Upper lobe of left lung (tissue), 6 donors: Measurements from ENCODE around the gene TFEC. TPM values are rescaled to one million over a fixed set of nuclear protein-coding genes. Genes with fewer than 3 reads are reported as not detected.
"Not testable (repeated sequence)": the region's sequence is repeated elsewhere in the genome, so short reads cannot be mapped to it uniquely, and the experiment has no call there.

Experiments
- ATAC-seq, 2 donors: fragments of 200-7000 bp; cut with Tn5 transposase; one replicate each; pipeline ENCODE4 v1.9.1; 2022; ENCODE audit warnings: mild to moderate bottlenecking in 2 of 2, moderate library complexity in 2 of 2; ENCODE audit not compliant: low FRiP score in 2 of 2
- DNase-seq, 2 donors: peaks; one replicate each; pipeline ENCODE4 v3.0.0-alpha.2; 2019 to 2020
- H3K27ac ChIP-seq, 4 donors: fragments of 200-600 bp; sonication (generic); one replicate each; pipeline ENCODE4 v1.5.1; 2016 to 2019
- H3K27me3 ChIP-seq, 4 donors: fragments of 200-600 bp; sonication (generic); one replicate each; pipeline ENCODE4 v1.5.1; 2017 to 2019
- H3K36me3 ChIP-seq, 4 donors: fragments of 200-600 bp; sonication (generic); one replicate each; pipeline ENCODE4 v1.5.1; 2016 to 2019
- H3K4me1 ChIP-seq, 4 donors: fragments of 200-600 bp; sonication (generic); one replicate each; pipeline ENCODE4 v1.5.1; 2018 to 2019
- H3K4me3 ChIP-seq, 4 donors: fragments of 200-600 bp; sonication (generic); one replicate each; pipeline ENCODE4 v1.5.1; 2017 to 2019; ENCODE audit warnings: mild to moderate bottlenecking in 2 of 4, moderate library complexity in 1 of 4
- H3K9me3 ChIP-seq, 4 donors: fragments of 200-600 bp; sonication (generic); one replicate each; pipeline ENCODE4 v1.5.1; 2018 to 2019
- EP300 ChIP-seq, 4 donors: sonication (generic); formaldehyde crosslinking; IDR thresholded peaks; one replicate each; pipeline ENCODE4 v1.5.1; 2017; ENCODE audit warnings: antibody characterized with exemption in 4 of 4, control low read depth in 2 of 4
- POLR2A ChIP-seq, 4 donors: fragments of 450-650 bp; IDR thresholded peaks; one replicate each; pipeline ENCODE4 v1.5.1; 2016 to 2017; ENCODE audit warnings: antibody characterized with exemption in 4 of 4, mild to moderate bottlenecking in 2 of 4
- POLR2AphosphoS5 ChIP-seq, 2 donors: sonication (generic); formaldehyde crosslinking; IDR thresholded peaks; one replicate each; pipeline ENCODE4 v1.5.1; 2017; ENCODE audit warnings: antibody characterized with exemption in 2 of 2
- WGBS, 2 donors: methylation state at CpG; one replicate each; pipeline ENCODE4 v1.1.5; 2017 to 2018; 5-methylcytosine and 5-hydroxymethylcytosine counted together
- total RNA-seq, 6 donors: library from RNA; depleted of rRNA in 4 of 6; stranded (reverse); fragments of >200 nt in 4 of 6; gene quantifications; one replicate each; pipeline versions ENCODE4 v1.1.0 to v1.2.1, GENCODE V29; 2016 to 2021
- TF ChIP-seq, protein P1 (sequence below), 6 experiments: fragments of 450-650 bp in 4 of 6; fragments of 200-600 bp in 2 of 6; sonication (generic) in 2 of 6; IDR thresholded peaks; one replicate each; pipeline ENCODE4 v1.5.1; 2016 to 2019; ENCODE audit warnings: antibody characterized with exemption in 6 of 6
- donor health status: DM: no; HTN: no; CAD: no; lungs with moderate emphysema.
- donor health status: DM: no; HTN: yes; CAD: no; lungs with severe emphysema.

TFEC gene
- total RNA-seq, 6 donors from 2014 or later: 15.4 to 29.4 (median 21.6) TPM

DNA sequence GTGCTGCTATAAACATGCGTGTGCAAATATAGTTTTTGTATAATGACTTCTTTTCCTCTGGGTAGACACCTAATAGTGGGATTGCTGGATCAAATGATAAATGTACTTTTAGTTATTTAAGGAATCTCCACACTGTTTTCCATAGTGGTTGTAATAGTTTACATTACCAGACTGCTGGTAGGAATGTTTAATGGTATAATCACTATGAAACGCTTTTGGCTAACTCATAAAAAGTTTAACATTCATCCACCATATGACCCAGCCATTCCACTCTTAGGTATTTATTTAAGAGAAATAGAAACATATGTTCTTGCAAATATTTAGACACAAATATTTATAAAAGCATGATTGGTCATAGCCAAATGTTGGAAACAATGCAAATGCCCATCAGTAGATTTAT, 32.1 kb upstream of the TFEC start:
- no peaks in the 10 kb centered on the region for H3K9me3 ChIP-seq

GRCh38 chr7:116052006-116052405, 21.4 kb upstream of the TFEC start:
- Histone ChIP-seq H3K4me3 (no peak overlapping the region), H3K27me3 (no peaks in the 10 kb centered on the region), H3K4me1 (no peaks in the 10 kb centered on the region), H3K27ac (no peak overlapping the region), H3K9me3 (no peaks in the 10 kb centered on the region), H3K36me3 (no peaks in the 10 kb centered on the region)
- ATAC-seq: no peak
- 46 to 54% methylated on average over 2 of the region's 2 CpGs for WGBS, 2 donors
- DNase-seq: no peak
- TF ChIP-seq POLR2A (IDR thresholded peaks at IDR 0.05) (no peak), EP300 (IDR thresholded peaks at IDR 0.05) (no peak), POLR2AphosphoS5 (IDR thresholded peaks at IDR 0.05) (no peak)
- TF ChIP-seq, protein P1, sequence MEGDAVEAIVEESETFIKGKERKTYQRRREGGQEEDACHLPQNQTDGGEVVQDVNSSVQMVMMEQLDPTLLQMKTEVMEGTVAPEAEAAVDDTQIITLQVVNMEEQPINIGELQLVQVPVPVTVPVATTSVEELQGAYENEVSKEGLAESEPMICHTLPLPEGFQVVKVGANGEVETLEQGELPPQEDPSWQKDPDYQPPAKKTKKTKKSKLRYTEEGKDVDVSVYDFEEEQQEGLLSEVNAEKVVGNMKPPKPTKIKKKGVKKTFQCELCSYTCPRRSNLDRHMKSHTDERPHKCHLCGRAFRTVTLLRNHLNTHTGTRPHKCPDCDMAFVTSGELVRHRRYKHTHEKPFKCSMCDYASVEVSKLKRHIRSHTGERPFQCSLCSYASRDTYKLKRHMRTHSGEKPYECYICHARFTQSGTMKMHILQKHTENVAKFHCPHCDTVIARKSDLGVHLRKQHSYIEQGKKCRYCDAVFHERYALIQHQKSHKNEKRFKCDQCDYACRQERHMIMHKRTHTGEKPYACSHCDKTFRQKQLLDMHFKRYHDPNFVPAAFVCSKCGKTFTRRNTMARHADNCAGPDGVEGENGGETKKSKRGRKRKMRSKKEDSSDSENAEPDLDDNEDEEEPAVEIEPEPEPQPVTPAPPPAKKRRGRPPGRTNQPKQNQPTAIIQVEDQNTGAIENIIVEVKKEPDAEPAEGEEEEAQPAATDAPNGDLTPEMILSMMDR (IDR thresholded peaks at IDR 0.05): no peak

More for the DNA sequence above, 32.1 kb upstream of the TFEC start:
- TF ChIP-seq, protein P1 (IDR thresholded peaks at IDR 0.05): no peak
- TF ChIP-seq POLR2AphosphoS5 (IDR thresholded peaks at IDR 0.05) (no peak), POLR2A (IDR thresholded peaks at IDR 0.05) (no peak), EP300 (IDR thresholded peaks at IDR 0.05) (no peak)
- Histone ChIP-seq H3K36me3 (no peaks in the 10 kb centered on the region), H3K27ac (no peak overlapping the region), H3K4me1 (no peaks in the 10 kb centered on the region), H3K27me3 (no peaks in the 10 kb centered on the region), H3K4me3 (no peak overlapping the region)
- no peak for DNase-seq
- 78 to 81% methylated on average over 2 of the region's 2 CpGs for WGBS, 2 donors
- no peak for ATAC-seq

DNA sequence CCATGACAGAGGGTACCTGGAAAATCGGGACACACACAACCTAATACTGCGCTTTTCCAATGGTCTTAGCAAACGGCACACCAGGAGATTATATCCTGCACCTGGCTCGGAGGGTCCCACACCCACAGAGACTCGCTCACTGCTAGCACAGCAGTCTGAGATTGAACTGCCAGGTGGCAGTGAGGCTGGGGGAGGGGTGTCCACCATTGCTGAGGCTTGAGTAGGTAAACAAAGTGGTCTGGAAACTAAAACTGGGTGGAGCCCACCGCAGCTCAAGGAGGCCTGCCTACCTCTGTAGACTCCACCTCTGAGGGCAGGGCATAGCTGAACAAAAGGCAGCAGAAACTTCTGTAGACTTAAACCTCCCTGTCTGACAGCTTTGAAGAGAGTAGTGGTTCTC, 16.7 kb upstream of the TFEC start:
- WGBS, 2 donors: 95% methylated on average over 6 of the region's 6 CpGs
- H3K4me1 ChIP-seq, H3K4me3 ChIP-seq, H3K27ac ChIP-seq, DNase-seq, H3K27me3 ChIP-seq, H3K9me3 ChIP-seq, H3K36me3 ChIP-seq, ATAC-seq: not testable (repeated sequence)

DNA sequence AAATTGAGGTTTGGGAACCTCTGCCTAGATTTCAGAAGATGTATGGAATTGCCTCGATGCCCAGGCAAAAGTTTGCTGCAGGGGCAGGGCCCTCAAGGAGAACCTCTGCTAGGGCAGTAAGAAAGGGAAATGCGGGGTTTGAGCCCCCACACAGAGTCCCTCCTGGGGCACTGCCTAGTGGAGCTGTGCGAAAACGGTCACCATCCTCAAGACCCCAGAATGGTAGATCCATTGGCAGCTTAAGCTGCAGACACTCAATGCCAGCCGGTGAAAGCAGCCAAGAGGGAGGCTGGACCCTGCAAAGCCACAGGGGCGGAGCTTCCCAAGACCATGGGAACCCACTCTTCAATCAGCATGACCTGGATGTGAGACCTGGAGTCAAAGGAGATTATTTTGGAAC, 15.0 kb upstream of the TFEC start:
- Histone ChIP-seq H3K4me1 (no peaks in the 10 kb centered on the region), H3K36me3 (no peaks in the 10 kb centered on the region), H3K27ac (no peak overlapping the region), H3K4me3 (no peak overlapping the region), H3K9me3 (no peaks in the 10 kb centered on the region), H3K27me3 (no peaks in the 10 kb centered on the region)
- DNase-seq (no peak), ATAC-seq (no peak)
- TF ChIP-seq, protein P1 (IDR thresholded peaks at IDR 0.05): no peak
- no peak for TF ChIP-seq POLR2A (IDR thresholded peaks at IDR 0.05)
- no peak for TF ChIP-seq EP300 (IDR thresholded peaks at IDR 0.05)
- no peak for TF ChIP-seq POLR2AphosphoS5 (IDR thresholded peaks at IDR 0.05)
- 85 to 92% methylated on average over 4 to 6 of the region's 6 CpGs for WGBS, 2 donors

GRCh38 chr7:116041615-116042014, 11.1 kb upstream of the TFEC start:
- H3K27ac ChIP-seq: no peak overlapping the region
- WGBS, 2 donors: 78 to 81% methylated on average over 4 of the region's 4 CpGs
- TF ChIP-seq POLR2A (IDR thresholded peaks at IDR 0.05) (no peak), POLR2AphosphoS5 (IDR thresholded peaks at IDR 0.05) (no peak), EP300 (IDR thresholded peaks at IDR 0.05) (no peak)
- TF ChIP-seq, protein P1 (IDR thresholded peaks at IDR 0.05): no peak
- DNase-seq (no peak), ATAC-seq (no peak)
- H3K36me3 ChIP-seq: no peaks in the 10 kb centered on the region
- no peaks in the 10 kb centered on the region for H3K4me1 ChIP-seq
- no peak overlapping the region for H3K4me3 ChIP-seq
- no peaks in the 10 kb centered on the region for H3K9me3 ChIP-seq
- no peaks in the 10 kb centered on the region for H3K27me3 ChIP-seq
